ENCODE results near the gene TSPEAR.
"Not testable (repeated sequence)": the region's sequence is repeated elsewhere in the genome, so short reads cannot be mapped to it uniquely, and the experiment has no call there.

Gene TSPEAR

GRCh38 chr21:44650973-44651675, 60.2 kb downstream of the TSPEAR start:
- DNase-seq (ENCODE audit: low spot score) = no peak

DNA sequence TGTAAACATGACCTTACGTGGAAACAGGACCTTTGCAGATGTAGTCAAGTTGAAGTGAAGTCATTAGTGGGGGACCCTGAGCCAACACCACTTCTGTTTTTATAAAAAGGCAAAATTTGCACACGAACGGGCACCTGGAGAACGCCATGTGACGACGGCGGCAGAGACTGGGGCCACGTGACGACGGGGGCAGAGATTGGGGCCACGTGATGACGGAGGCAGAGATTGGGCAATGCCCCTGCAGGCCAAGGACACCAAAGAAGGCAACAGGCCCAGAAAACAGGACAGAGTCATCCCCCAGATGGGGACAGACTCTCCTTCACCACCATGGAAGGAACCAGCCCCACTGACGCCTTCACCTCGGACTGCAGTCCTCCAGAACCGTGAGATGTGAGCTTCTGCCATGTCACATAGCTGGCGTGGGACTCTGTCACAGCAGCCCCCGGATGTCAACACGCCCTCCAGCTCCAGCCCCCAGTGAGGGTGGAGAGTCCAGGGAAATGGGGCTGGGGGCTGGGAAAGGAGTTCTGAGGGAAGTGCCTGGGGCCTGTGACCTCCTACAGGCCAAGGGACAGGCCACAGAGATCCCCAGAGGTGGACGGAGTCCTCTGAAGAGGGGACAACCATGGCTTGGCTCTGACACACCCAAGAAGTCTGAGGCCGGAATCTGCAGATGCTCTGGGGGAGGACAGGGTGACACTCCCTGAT, 61.0 kb downstream of the TSPEAR start:
- DNase-seq (ENCODE audit: low spot score) = no peak

GRCh38 chr21:44649521-44650100, 61.8 kb downstream of the TSPEAR start:
- no peak for DNase-seq (ENCODE audit: low spot score)

GRCh38 chr21:44648557-44649311, 62.6 kb downstream of the TSPEAR start:
- DNase-seq (ENCODE audit: low spot score) = no peak

GRCh38 chr21:44647222-44647552, 64.2 kb downstream of the TSPEAR start:
- DNase-seq (ENCODE audit: low spot score) = no peak

GRCh38 chr21:44646366-44647221, 64.8 kb downstream of the TSPEAR start, which contains the start of gene KRTAP10-11:
TSS of gene KRTAP10-11 (plus strand) at chr21:44646414. CDS start at chr21:44646459, 45 bp downstream.
- not testable (repeated sequence) for DNase-seq (ENCODE audit: low spot score)

GRCh38 chr21:44644878-44645277, 66.5 kb downstream of the TSPEAR start:
- no peak for DNase-seq (ENCODE audit: low spot score)

- no peak for DNase-seq (ENCODE audit: low spot score)
These were observed 67.5 kb downstream of the TSPEAR start for GRCh38 chr21:44643741-44644310.

DNA sequence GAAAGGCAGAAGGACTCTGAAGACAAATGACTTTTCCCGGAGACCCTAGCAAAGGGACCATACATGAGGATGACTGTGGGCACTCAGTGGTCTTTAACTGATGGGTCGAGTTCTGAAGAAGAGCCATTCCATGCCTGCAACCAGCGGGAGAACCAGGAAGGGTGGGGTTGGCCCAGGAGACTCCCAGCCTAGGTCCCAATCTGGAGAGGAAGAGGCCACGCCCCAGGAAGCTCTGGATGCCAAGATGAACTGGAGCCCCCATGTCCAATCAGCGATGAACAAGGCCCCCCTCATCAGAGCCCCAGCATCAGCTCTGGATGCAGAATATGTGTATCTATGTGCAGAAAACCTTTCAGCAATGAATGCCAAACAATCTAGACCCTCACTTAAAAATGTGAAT, 70.6 kb downstream of the TSPEAR start:
- no peak for DNase-seq (ENCODE audit: low spot score)

DNA sequence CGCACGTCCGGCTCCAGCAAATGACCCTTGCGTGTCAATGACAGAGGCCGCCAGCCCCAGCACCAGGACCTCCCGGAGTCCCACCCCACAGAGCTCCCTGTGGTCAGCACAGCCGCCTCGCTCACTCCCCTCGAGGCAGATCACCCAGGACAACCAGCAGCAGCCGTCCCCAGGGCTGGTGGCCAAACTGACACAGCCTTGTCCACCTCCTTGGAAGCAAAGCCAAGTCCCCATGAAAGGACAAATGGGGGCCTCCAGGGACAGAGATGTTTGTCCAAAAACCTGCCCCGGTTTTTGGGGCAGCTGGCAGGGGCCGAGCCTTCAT, 72.1 kb downstream of the TSPEAR start:
- no peak for DNase-seq (ENCODE audit: low spot score)

DNA sequence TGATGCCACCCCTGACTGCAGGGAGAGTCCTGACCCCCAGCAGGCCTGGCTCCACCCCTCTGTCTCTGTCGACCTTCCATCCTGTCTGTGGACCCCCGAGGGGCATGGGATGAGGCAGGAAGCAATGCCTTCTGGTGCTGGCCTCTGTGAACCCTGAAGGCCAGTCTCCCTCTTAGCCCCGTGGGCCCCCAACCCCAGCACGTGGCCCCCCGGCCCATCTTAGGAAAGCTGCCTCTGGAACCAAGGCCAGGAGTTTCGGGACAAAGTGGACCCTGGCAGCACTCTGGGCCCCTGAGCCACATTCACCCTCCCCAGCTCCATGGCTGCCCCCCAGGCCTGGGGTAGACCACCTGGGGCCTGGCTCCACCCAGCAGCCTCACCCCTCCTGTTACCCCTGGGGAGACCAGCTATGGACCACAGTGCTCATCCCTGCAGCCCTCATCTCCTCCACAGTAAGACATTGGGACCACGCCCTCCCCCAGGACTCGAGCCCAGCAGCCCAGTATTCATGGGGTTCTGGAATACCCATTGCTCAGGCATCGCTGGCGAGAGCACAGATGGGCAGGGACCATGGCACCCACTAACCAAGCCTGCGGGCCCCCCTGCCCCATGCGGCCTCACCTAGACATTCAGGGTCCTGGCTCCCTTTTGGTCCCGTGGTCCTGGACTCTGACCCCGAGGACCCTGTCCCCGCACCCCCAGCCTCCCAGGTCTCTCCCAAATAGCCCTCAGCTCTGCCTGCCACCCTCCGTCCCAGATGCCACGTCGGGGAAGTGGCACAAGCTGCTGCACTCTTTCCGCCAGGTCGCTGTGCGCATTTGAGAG, 72.7 kb downstream of the TSPEAR start:
- DNase-seq (ENCODE audit: low spot score) = not testable (repeated sequence)

DNA sequence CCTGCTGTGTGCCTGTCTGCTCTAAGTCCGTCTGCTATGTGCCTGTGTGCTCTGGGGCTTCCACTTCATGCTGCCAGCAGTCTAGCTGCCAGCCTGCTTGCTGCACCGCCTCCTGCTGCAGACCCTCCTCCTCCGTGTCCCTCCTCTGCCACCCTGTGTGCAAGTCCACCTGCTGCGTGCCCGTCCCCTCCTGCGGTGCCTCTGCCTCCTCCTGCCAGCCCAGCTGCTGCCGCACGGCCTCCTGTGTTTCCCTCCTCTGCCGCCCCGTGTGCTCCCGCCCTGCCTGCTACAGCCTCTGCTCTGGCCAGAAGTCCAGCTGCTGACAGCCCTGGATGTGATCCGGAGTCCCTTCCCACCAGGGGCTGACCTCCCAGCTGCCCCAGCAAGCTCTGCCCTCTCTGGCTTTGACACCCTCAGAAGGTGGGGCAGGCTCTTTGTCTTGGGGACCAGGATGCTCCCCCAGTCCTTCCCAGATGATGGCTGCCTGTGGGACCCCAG, 73.5 kb downstream of the TSPEAR start:
- DNase-seq (ENCODE audit: low spot score) = not testable (repeated sequence)

GRCh38 chr21:44637018-44637850, 74.1 kb downstream of the TSPEAR start, which contains the start of gene KRTAP10-10:
TSS of gene KRTAP10-10 (plus strand) at chr21:44637356. CDS start at chr21:44637418, 62 bp downstream.
- DNase-seq (ENCODE audit: low spot score) = no peak

DNA sequence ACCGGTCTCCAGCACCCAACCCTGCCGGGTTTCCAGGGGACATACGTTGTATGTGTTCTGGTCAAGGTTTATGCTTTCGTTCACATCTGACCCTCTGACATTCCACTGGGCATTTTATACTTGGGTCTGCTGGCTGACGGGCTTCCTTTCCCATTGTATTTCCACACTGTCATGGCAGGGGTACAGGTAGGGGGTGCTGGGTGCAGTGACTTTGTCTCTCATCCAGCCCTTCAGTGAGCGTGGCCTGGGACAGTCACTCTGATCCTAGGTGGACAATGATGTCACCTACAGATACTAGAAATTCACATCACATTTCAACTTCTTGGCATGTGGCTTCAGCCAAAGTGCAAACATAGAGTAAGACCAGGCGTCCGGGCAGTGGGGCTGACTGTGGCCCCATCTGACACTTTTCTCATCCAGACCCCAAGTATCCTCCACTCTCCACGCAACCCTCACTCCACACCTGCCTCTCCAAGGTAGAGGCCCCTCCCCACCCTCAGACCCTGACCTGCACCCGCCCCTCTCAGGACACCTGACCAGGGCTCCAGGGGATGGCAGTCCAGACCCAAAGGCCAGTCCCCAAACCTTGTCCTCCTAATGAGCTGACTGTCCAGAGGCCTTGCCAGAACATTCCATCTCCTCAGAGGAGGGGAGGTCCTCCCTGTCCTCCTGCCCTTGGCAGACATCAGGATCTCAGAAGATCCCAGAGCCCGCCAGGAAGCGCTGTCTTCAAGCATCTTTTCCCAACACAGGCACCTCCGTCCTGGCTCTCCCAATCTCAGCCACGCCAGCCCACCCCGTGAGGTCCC, 75.0 kb downstream of the TSPEAR start:
- no peak for DNase-seq (ENCODE audit: low spot score)

DNA sequence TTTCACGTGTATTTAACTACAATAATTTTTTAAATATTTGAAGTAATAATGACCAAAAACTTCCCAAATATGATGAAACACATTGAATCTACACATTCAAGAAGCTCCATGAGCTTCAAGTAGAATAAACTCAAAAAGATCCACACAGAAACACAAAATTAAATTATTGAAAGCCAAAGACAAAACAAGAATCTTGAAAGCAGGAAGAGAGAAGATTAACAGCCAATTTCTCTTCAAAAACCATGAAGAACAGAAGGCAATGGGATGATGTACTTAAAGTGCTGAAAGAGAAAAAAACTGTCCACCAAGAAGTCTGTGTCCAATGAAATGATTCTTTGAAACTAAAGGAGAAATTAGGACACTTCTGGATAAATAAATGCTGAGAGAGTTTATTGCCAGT, 79.3 kb downstream of the TSPEAR start:
- DNase-seq (ENCODE audit: low spot score) = no peak

DNA sequence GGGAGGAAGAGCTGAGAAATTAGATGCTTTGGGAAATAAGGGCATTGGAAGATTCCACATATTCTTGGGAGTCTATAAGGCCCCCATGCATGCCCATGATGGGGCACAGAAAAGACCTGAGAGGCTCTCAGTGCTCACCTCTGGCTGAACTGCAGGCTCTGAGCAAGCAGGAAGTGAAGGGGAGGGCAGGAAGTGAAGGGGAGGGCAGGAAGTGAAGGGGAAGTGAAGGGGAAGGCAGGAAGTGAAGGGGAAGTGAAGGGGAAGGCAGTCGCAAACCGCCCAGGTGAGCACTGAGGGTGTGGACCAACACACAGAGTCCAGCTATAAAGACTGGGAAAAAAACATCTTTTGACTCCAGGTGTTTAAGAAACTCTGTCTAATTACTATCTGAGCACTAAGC, 80.9 kb downstream of the TSPEAR start:
- DNase-seq (ENCODE audit: low spot score) = no peak

DNA sequence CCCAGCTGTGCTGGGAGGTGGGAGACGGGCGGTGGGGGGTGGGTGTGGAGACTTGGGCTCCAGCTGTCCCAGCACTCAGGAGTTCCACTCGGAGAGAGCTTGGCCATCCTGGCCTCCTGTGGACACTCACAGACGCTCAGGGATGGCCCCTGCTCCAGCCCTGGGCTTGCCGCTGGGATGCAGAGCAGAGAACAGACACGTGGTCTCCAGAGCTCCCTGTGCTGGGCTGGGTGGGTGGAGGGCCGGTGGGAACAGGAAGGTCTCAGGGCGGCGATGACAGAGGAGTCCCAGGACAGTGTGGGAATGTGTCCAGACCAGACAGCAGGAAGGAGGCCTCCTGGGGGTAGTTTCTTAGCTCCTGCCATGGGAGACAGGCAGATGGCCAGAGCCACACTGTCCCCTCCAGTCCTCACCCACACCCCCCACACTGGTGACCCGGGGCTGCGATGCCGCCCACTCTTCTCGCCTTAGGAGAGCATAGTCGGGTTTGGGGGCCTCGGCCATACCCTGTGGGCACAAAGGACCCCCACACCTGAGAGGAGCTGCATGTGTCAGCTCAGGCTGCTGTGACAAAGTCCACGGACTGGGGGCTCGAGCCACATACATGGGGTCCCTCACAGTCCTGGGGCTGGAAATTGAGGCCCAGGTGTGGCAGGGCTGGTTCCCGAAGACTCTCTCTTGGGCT, 82.5 kb downstream of the TSPEAR start:
- no peak for DNase-seq (ENCODE audit: low spot score)

DNA sequence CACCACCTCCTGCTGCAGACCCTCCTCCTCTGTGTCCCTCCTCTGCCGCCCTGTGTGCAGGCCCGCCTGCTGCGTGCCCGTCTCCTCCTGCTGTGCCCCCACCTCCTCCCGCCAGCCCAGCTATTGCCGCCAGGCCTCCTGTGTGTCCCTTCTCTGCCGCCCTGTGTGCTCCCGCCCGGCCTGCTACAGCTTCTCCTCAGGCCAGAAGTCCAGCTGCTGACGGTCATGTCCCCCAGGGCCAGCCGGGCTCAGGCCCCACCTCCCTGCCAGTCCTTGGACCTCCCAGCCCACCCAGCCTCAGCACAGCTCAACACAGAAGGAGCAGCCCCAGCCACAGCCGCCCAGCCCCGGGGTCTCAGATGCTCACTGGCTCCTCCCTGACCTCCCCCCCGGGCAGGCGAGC, 83.5 kb downstream of the TSPEAR start:
- DNase-seq (ENCODE audit: low spot score) = not testable (repeated sequence)

Data from D341Med (cell line).